Effector memory CD4-positive, alpha-beta T cell (primary cell): ENCODE data around the gene MLLT10.
"Not testable (repeated sequence)": the region's sequence is repeated elsewhere in the genome, so short reads cannot be mapped to it uniquely, and the experiment has no call there.

Experiments
- DNase-seq, 3 donors: peaks; one replicate each; pipeline ENCODE4 v3.0.0-alpha.2; 2020
- H3K27ac ChIP-seq: 2 replicates; pipeline ENCODE4 v1.7.0; 2013; ENCODE audit warnings: mild to moderate bottlenecking, low read length, moderate library complexity; ENCODE audit not compliant: insufficient read depth, poor library complexity, severe bottlenecking
- H3K27me3 ChIP-seq: replicated peaks from 2 replicates; pipeline ENCODE4 v1.7.0; 2013; ENCODE audit warnings: mild to moderate bottlenecking, low read length; ENCODE audit not compliant: insufficient read depth, control insufficient read depth, poor library complexity, severe bottlenecking
- H3K36me3 ChIP-seq: 2 replicates; pipeline ENCODE4 v1.7.0; 2013; ENCODE audit warnings: mild to moderate bottlenecking, low read length, moderate library complexity; ENCODE audit not compliant: control insufficient read depth, insufficient read depth
- H3K4me1 ChIP-seq: 2 replicates; pipeline ENCODE4 v1.7.0; 2013; ENCODE audit warnings: low read length, mild to moderate bottlenecking; ENCODE audit not compliant: control insufficient read depth, insufficient read depth, poor library complexity, severe bottlenecking
- H3K4me3 ChIP-seq: 2 replicates; pipeline ENCODE4 v1.7.0; 2013; ENCODE audit warnings: low read length, low read depth, mild to moderate bottlenecking; ENCODE audit not compliant: insufficient read depth, poor library complexity, severe bottlenecking
- H3K9me3 ChIP-seq: 2 replicates; pipeline ENCODE4 v1.7.0; 2013; ENCODE audit warnings: mild to moderate bottlenecking, low read length, moderate library complexity; ENCODE audit not compliant: control insufficient read depth

MLLT10 gene

GRCh38 chr10:21529032-21529910 is 4.8 kb upstream of the MLLT10 start:
- Histone ChIP-seq H3K27ac (no peak overlapping the region), H3K4me1 (peaks cover 14% of the 10 kb centered on the region), H3K4me3 (no peak overlapping the region), H3K27me3 (no peaks in the 10 kb centered on the region), H3K36me3 (no peaks in the 10 kb centered on the region), H3K9me3 (no peaks in the 10 kb centered on the region)
- no peak for DNase-seq

- Histone ChIP-seq H3K27ac (no peak overlapping the region), H3K27me3 (no peaks in the 10 kb centered on the region), H3K36me3 (no peaks in the 10 kb centered on the region)
Measured at GRCh38 chr10:21530168-21530567, 3.9 kb upstream of the MLLT10 start.

GRCh38 chr10:21530641-21531040 is 3.4 kb upstream of the MLLT10 start:
- DNase-seq, result no peak
- no peaks in the 10 kb centered on the region for H3K36me3 ChIP-seq
- H3K27me3 ChIP-seq, result no peaks in the 10 kb centered on the region
- H3K27ac ChIP-seq, result no peak overlapping the region
- H3K4me3 ChIP-seq, result no peak overlapping the region
- no peaks in the 10 kb centered on the region for H3K9me3 ChIP-seq
- H3K4me1 ChIP-seq, result peaks cover 8% of the 10 kb centered on the region

More at GRCh38 chr10:21530168-21530567, 3.9 kb upstream of the MLLT10 start:
- no peak for DNase-seq
- no peaks in the 10 kb centered on the region for H3K9me3 ChIP-seq
- H3K4me1 ChIP-seq, result peaks cover 13% of the 10 kb centered on the region
- no peak overlapping the region for H3K4me3 ChIP-seq

GRCh38 chr10:21531164-21531563 is 2.9 kb upstream of the MLLT10 start:
- H3K4me3 ChIP-seq, result no peak overlapping the region
- DNase-seq, result no peak
- H3K27me3 ChIP-seq, result no peaks in the 10 kb centered on the region
- H3K9me3 ChIP-seq, result no peaks in the 10 kb centered on the region
- H3K4me1 ChIP-seq, result peaks cover 5% of the 10 kb centered on the region
- no peak overlapping the region for H3K27ac ChIP-seq
- no peaks in the 10 kb centered on the region for H3K36me3 ChIP-seq

GRCh38 chr10:21532694-21533466 is 1.2 kb upstream of the MLLT10 start:
- H3K4me3 ChIP-seq, result peak overlapping the region; percentile 62
- no peaks in the 10 kb centered on the region for H3K27me3 ChIP-seq
- H3K36me3 ChIP-seq, result no peaks in the 10 kb centered on the region
- H3K27ac ChIP-seq, result peak overlapping the region; percentile 68
- peaks cover 5% of the 10 kb centered on the region for H3K4me1 ChIP-seq
- DNase-seq, result no peak
- no peaks in the 10 kb centered on the region for H3K9me3 ChIP-seq

- H3K9me3 ChIP-seq, result no peaks in the 10 kb centered on the region
- peak overlapping the region; percentile 63 for H3K4me3 ChIP-seq
- no peaks in the 10 kb centered on the region for H3K36me3 ChIP-seq
- peak overlapping the region; percentile 68 for H3K27ac ChIP-seq
- H3K27me3 ChIP-seq, result no peaks in the 10 kb centered on the region
- H3K4me1 ChIP-seq, result peaks cover 5% of the 10 kb centered on the region
- no peak for DNase-seq
Measured at GRCh38 chr10:21534280-21534586, 201 bp downstream of the MLLT10 start.

- no peaks in the 10 kb centered on the region for H3K9me3 ChIP-seq
- peaks cover 2% of the 10 kb centered on the region for H3K36me3 ChIP-seq
- H3K27me3 ChIP-seq, result no peaks in the 10 kb centered on the region
- peak overlapping the region; percentile 68 for H3K27ac ChIP-seq
- H3K4me1 ChIP-seq, result peaks cover 5% of the 10 kb centered on the region
- H3K4me3 ChIP-seq, result peak overlapping the region; percentile 63
- DNase-seq, result peak in 2 of 3 donors; percentile 29 to 44
Measured at GRCh38 chr10:21534604-21535493, 817 bp downstream of the MLLT10 start.

GRCh38 chr10:21535494-21535965 is 1.5 kb downstream of the MLLT10 start:
- no peaks in the 10 kb centered on the region for H3K9me3 ChIP-seq
- H3K27me3 ChIP-seq, result no peaks in the 10 kb centered on the region
- H3K4me1 ChIP-seq, result peaks cover 5% of the 10 kb centered on the region
- H3K36me3 ChIP-seq, result peaks cover 5% of the 10 kb centered on the region
- peak overlapping the region; percentile 59 for H3K27ac ChIP-seq
- DNase-seq, result no peak
- peak overlapping the region; percentile 44 for H3K4me3 ChIP-seq

GRCh38 chr10:21535976-21536375 is 1.9 kb downstream of the MLLT10 start:
- not testable (repeated sequence) for H3K4me1 ChIP-seq, H3K36me3 ChIP-seq, H3K9me3 ChIP-seq, DNase-seq, H3K27me3 ChIP-seq, H3K27ac ChIP-seq, H3K4me3 ChIP-seq
